OCI-LY7 (cell line): Measurements from ENCODE around the gene TP53I11. TPM values are rescaled to one million over a fixed set of nuclear protein-coding genes. Genes with fewer than 3 reads are reported as not detected.

ENCODE experiments used
- BruUV-seq: library from RNA; stranded (reverse); fragments of 400-500 nt; replicated peaks from 2 replicates; lab custom pipeline; 2021; lab: Mats Ljungman, UMichigan
- CTCF ChIA-PET: fragments of 300-600 bp; sonication (Branson Sonifier 250); formaldehyde crosslinking; loops from one replicate; lab custom pipeline; 2022; ENCODE audit warnings: antibody characterized with exemption; ENCODE audit not compliant: unreplicated experiment; lab: Charles Lee
- POLR2A ChIA-PET: fragments of 300-600 bp; sonication (Branson Sonifier 250); formaldehyde crosslinking; loops from one replicate; lab custom pipeline; 2022; ENCODE audit warnings: antibody characterized with exemption; lab: Charles Lee
- DNase-seq: peaks from one replicate; pipeline ENCODE4 v3.0.0-alpha.2; 2015; ENCODE audit warnings: low spot score
- H2AFZ ChIP-seq: fragments of 200-600 bp; sonication (generic), shearing (Covaris generic); 2 replicates; pipeline ENCODE4 v1.6.1; 2014; ENCODE audit warnings: mild to moderate bottlenecking, antibody characterized with exemption, low read length, moderate library complexity
- H3K27ac ChIP-seq: fragments of 200-600 bp; sonication (generic); 2 replicates; pipeline ENCODE4 v1.5.1; 2014; ENCODE audit warnings: mixed run types, low read depth, mild to moderate bottlenecking, moderate library complexity, low read length, inconsistent platforms; ENCODE audit not compliant: poor library complexity, severe bottlenecking
- H3K36me3 ChIP-seq: fragments of 200-600 bp; sonication (generic); 2 replicates; pipeline ENCODE4 v1.6.1; 2014; ENCODE audit warnings: mild to moderate bottlenecking, antibody characterized with exemption, low read length, moderate library complexity, mixed read lengths; ENCODE audit not compliant: insufficient read depth
- H3K4me1 ChIP-seq: fragments of 200-600 bp; sonication (generic); 2 replicates; pipeline ENCODE4 v1.5.1; 2014; ENCODE audit warnings: mild to moderate bottlenecking, low read length; ENCODE audit not compliant: insufficient read depth, poor library complexity, severe bottlenecking
- H3K4me2 ChIP-seq: fragments of 200-600 bp; sonication (generic); 2 replicates; pipeline ENCODE4 v1.6.1; 2014; ENCODE audit warnings: mild to moderate bottlenecking, low read length
- H3K4me3 ChIP-seq: fragments of 200-600 bp; sonication (generic); 2 replicates; pipeline ENCODE4 v1.5.1; 2014; ENCODE audit warnings: mild to moderate bottlenecking, low read depth, low read length; ENCODE audit not compliant: poor library complexity, severe bottlenecking
- H3K79me2 ChIP-seq: fragments of 200-600 bp; sonication (generic); 2 replicates; pipeline ENCODE4 v1.6.1; 2016; ENCODE audit warnings: low read depth, mild to moderate bottlenecking, low read length, moderate library complexity, mixed read lengths; ENCODE audit not compliant: insufficient read depth
- H3K9me2 ChIP-seq: fragments of 200-600 bp; sonication (generic); 2 replicates; pipeline ENCODE4 v1.6.1; 2016; ENCODE audit warnings: mild to moderate bottlenecking, low read length, mixed read lengths; ENCODE audit not compliant: insufficient read depth
- H3K9me3 ChIP-seq: fragments of 200-600 bp; sonication (generic); 2 replicates; pipeline ENCODE4 v1.6.1; 2014; ENCODE audit warnings: mild to moderate bottlenecking, mixed run types, low read length, mixed read lengths
- H4K20me1 ChIP-seq: fragments of 200-600 bp; sonication (generic); 2 replicates; pipeline ENCODE4 v1.6.1; 2014; ENCODE audit warnings: mild to moderate bottlenecking, antibody characterized with exemption, low read length, moderate library complexity, mixed read lengths; ENCODE audit not compliant: insufficient read depth
- EZH2phosphoT487 ChIP-seq: fragments of 200-600 bp; sonication (generic); IDR thresholded peaks from 2 replicates; pipeline ENCODE4 v1.6.1; 2018; ENCODE audit warnings: low read depth, borderline replicate concordance, mild to moderate bottlenecking, mixed run types, antibody characterized with exemption, low read length, moderate library complexity, mixed read lengths
- intact Hi-C: fragments of 100-400 bp; cut with micrococcal nuclease; formaldehyde crosslinking; loops from one replicate; pipeline ENCODE4 v1.10.0; 2022; ENCODE audit not compliant: unreplicated experiment
- total RNA-seq, 2 experiments: library from RNA; depleted of rRNA in 1 of 2; stranded (reverse); fragments of >200 nt in 1 of 2; shearing (Covaris generic) in 1 of 2; gene quantifications; 2 replicates each; pipeline ENCODE4 v1.2.3, GENCODE V29; 2014 to 2022
- TF ChIP-seq, protein P1 (sequence below): fragments of 200-600 bp; sonication (generic); conservative IDR thresholded peaks from 2 replicates; pipeline ENCODE4 v1.5.1; 2014; ENCODE audit warnings: mild to moderate bottlenecking, antibody characterized with exemption, low read length, moderate library complexity, mixed read lengths

TP53I11 gene
- total RNA-seq, 2 experiments from 2014 or later = 0.25 to 0.51 TPM

DNA sequence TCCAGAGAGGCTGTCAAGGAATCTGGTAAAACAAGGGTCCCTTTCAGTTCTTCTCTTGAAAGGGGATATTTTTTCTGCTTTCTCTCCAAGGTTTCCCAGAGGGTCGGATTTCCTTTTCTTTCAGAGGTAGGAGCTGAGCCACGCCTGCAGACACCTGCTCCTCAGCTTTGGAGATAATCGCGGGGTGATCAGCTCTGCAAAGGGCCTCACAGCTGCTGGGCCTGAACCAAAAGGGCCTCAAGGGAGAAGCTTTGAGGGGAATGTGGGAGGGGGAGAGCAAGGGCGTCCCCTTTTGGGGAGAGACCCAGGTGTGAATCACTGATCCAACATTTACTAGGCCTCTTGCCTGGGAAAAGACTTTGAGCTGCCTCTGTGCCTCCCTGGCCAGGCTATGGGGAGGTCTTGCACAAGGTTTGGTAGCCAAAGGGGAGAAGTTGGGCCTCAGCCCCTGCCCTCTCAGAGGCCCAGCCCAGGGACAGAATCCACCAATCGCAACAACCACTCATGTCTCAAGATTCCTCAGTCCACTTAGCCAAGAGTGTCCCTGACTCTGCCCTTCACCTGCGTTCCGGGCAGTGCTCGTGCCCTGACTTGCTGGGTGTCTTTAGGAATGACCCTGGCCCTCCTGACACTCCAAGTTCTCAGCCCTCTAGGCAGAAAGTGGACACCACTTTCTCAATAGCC, 14.0 kb upstream of the TP53I11 start:
- H3K9me3 ChIP-seq = no peaks in the 10 kb centered on the region
- no peak overlapping the region for H3K4me2 ChIP-seq
- intact Hi-C loops = no loop called here
- H3K36me3 ChIP-seq = no peaks in the 10 kb centered on the region
- ChIA-PET POLR2A (interaction anchor here (1.5 kb wide), 1 partner anchor 10 kb away, joined by 5 read pairs; no protein-coding TSS in a partner anchor), CTCF (interaction anchor here (0.6 to 1.2 kb wide), 3 partner anchors 18 to 140 kb away, joined by 3 to 6 read pairs (median 3); no protein-coding TSS in a partner anchor)
- BruUV-seq = no TSS peak
- TF ChIP-seq, protein P1, sequence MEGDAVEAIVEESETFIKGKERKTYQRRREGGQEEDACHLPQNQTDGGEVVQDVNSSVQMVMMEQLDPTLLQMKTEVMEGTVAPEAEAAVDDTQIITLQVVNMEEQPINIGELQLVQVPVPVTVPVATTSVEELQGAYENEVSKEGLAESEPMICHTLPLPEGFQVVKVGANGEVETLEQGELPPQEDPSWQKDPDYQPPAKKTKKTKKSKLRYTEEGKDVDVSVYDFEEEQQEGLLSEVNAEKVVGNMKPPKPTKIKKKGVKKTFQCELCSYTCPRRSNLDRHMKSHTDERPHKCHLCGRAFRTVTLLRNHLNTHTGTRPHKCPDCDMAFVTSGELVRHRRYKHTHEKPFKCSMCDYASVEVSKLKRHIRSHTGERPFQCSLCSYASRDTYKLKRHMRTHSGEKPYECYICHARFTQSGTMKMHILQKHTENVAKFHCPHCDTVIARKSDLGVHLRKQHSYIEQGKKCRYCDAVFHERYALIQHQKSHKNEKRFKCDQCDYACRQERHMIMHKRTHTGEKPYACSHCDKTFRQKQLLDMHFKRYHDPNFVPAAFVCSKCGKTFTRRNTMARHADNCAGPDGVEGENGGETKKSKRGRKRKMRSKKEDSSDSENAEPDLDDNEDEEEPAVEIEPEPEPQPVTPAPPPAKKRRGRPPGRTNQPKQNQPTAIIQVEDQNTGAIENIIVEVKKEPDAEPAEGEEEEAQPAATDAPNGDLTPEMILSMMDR = no peak
- TF ChIP-seq EZH2phosphoT487 = no peak
- no peak overlapping the region for H3K27ac ChIP-seq
- H3K79me2 ChIP-seq = no peaks in the 10 kb centered on the region
- H3K4me3 ChIP-seq = no peak overlapping the region
- no peak for DNase-seq
- no peak overlapping the region for H2AFZ ChIP-seq
- H3K4me1 ChIP-seq = peaks cover 8% of the 10 kb centered on the region
- H3K9me2 ChIP-seq = no peaks in the 10 kb centered on the region
- H4K20me1 ChIP-seq = no peaks in the 10 kb centered on the region

DNA sequence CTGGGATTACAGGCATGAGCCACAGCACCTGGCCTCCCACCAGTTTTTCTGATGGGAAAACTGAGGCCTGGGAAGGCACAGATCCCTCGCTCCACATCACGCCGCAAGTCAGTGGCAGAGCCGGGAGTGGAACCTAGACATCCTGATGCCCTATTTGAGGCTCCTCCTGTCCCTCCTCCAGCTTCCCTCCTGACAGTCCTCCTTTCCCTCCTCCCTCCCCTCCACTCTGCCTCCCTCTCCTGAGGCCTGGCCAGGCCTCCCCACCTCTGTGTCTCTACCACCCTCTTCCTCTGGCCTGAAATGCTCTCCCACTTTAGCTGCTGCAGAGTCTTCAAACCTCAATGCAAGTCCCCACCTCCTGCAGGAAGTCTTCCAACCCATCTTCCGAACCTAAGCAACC, 13.3 kb upstream of the TP53I11 start:
- Histone ChIP-seq H4K20me1 (no peaks in the 10 kb centered on the region), H3K4me1 (peaks cover 8% of the 10 kb centered on the region), H3K9me2 (no peaks in the 10 kb centered on the region), H3K9me3 (no peaks in the 10 kb centered on the region), H3K79me2 (no peaks in the 10 kb centered on the region), H3K36me3 (no peaks in the 10 kb centered on the region), H2AFZ (no peak overlapping the region), H3K4me3 (no peak overlapping the region), H3K27ac (no peak overlapping the region), H3K4me2 (no peak overlapping the region)
- ChIA-PET CTCF (interaction anchor here (1.2 kb wide), 1 partner anchor 141 kb away, joined by 6 read pairs; no protein-coding TSS in a partner anchor), POLR2A (interaction anchor here (1.5 kb wide), 1 partner anchor 9 kb away, joined by 5 read pairs; no protein-coding TSS in a partner anchor)
- no TSS peak for BruUV-seq
- intact Hi-C loops = no loop called here
- DNase-seq = no peak
- TF ChIP-seq EZH2phosphoT487 = no peak
- TF ChIP-seq, protein P1 = no peak

DNA sequence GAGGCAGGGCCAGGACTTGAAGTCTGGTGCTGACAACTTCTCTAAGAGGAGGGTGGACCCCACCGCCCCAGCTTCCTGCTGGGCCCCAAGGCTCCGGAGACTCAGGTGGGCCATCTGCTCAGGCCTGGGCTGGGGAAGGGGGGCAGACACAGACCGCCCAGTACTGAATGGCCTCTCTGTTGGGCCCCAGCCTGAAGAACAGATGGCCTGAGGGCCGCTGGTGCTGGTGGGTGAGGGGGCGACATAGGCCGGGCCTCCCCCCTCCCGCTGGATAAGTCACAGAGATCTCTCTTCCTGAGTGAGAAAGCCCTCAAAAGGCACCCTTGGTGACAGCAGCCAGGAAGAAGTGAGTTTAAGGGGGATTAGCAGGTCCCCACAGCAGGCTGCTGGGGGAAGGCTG, 12.5 kb upstream of the TP53I11 start:
- CTCF ChIA-PET = no interaction called here
- H3K9me2 ChIP-seq = no peaks in the 10 kb centered on the region
- H4K20me1 ChIP-seq = no peaks in the 10 kb centered on the region
- H3K4me2 ChIP-seq = no peak overlapping the region
- no peak overlapping the region for H2AFZ ChIP-seq
- H3K79me2 ChIP-seq = no peaks in the 10 kb centered on the region
- no peaks in the 10 kb centered on the region for H3K9me3 ChIP-seq
- no peak overlapping the region for H3K27ac ChIP-seq
- peaks cover 8% of the 10 kb centered on the region for H3K4me1 ChIP-seq
- H3K36me3 ChIP-seq = no peaks in the 10 kb centered on the region
- H3K4me3 ChIP-seq = no peak overlapping the region
- intact Hi-C loops = no loop called here
- BruUV-seq = no TSS peak
- TF ChIP-seq, protein P1 = no peak
- no peak for TF ChIP-seq EZH2phosphoT487
- no peak for DNase-seq
- POLR2A ChIA-PET = no interaction called here
